ENCODE results near the gene FAM186B.

FAM186B gene

GRCh38 chr12:49646331-49646830 lies 40.9 kb upstream of the FAM186B start:
- no peak overlapping the region for H3K4me3 ChIP-seq (ENCODE audit: low read length in 2 of 2)
- H3K36me3 ChIP-seq (ENCODE audit: control insufficient read depth in 2 of 2, insufficient read depth in 2 of 2, low read length in 2 of 2) = peaks cover 2 to 28% of the 10 kb centered on the region in 2 donors
- no peaks in the 10 kb centered on the region for H3K27me3 ChIP-seq (ENCODE audit: control insufficient read depth in 2 of 2, insufficient read depth in 2 of 2, low read length in 2 of 2)
- H3K4me1 ChIP-seq (ENCODE audit: control insufficient read depth in 2 of 2, insufficient read depth in 2 of 2, low read length in 2 of 2) = peaks cover 3 to 11% of the 10 kb centered on the region in 2 donors
- no peak overlapping the region for H3K9ac ChIP-seq (ENCODE audit: low read depth in 1 of 2, low read length in 2 of 2)
- no peak overlapping the region for H3K27ac ChIP-seq (ENCODE audit: low read depth in 2 of 2, low read length in 2 of 2)
- no peaks in the 10 kb centered on the region for H3K9me3 ChIP-seq (ENCODE audit: control insufficient read depth in 2 of 2, low read length in 2 of 2)

GRCh38 chr12:49645146-49646039 lies 40.0 kb upstream of the FAM186B start:
- H3K36me3 ChIP-seq (ENCODE audit: control insufficient read depth in 2 of 2, insufficient read depth in 2 of 2, low read length in 2 of 2) = peaks cover 2 to 29% of the 10 kb centered on the region in 2 donors
- H3K4me1 ChIP-seq (ENCODE audit: control insufficient read depth in 2 of 2, insufficient read depth in 2 of 2, low read length in 2 of 2) = peaks cover 3 to 11% of the 10 kb centered on the region in 2 donors
- H3K4me3 ChIP-seq (ENCODE audit: low read length in 2 of 2) = no peak overlapping the region
- H3K9me3 ChIP-seq (ENCODE audit: control insufficient read depth in 2 of 2, low read length in 2 of 2) = no peaks in the 10 kb centered on the region
- no peak overlapping the region for H3K27ac ChIP-seq (ENCODE audit: low read depth in 2 of 2, low read length in 2 of 2)
- H3K27me3 ChIP-seq (ENCODE audit: control insufficient read depth in 2 of 2, insufficient read depth in 2 of 2, low read length in 2 of 2) = no peaks in the 10 kb centered on the region
- H3K9ac ChIP-seq (ENCODE audit: low read depth in 1 of 2, low read length in 2 of 2) = no peak overlapping the region

GRCh38 chr12:49644620-49644994 lies 39.2 kb upstream of the FAM186B start:
- Histone ChIP-seq H3K4me1 (ENCODE audit: control insufficient read depth in 2 of 2, insufficient read depth in 2 of 2, low read length in 2 of 2) (peaks cover 3 to 11% of the 10 kb centered on the region in 2 donors), H3K27ac (ENCODE audit: low read depth in 2 of 2, low read length in 2 of 2) (no peak overlapping the region), H3K27me3 (ENCODE audit: control insufficient read depth in 2 of 2, insufficient read depth in 2 of 2, low read length in 2 of 2) (no peaks in the 10 kb centered on the region), H3K9ac (ENCODE audit: low read depth in 1 of 2, low read length in 2 of 2) (no peak overlapping the region), H3K36me3 (ENCODE audit: control insufficient read depth in 2 of 2, insufficient read depth in 2 of 2, low read length in 2 of 2) (peaks cover 2 to 27% of the 10 kb centered on the region in 2 donors), H3K9me3 (ENCODE audit: control insufficient read depth in 2 of 2, low read length in 2 of 2) (no peaks in the 10 kb centered on the region), H3K4me3 (ENCODE audit: low read length in 2 of 2) (no peak overlapping the region)

- H3K4me1 ChIP-seq (ENCODE audit: control insufficient read depth in 2 of 2, insufficient read depth in 2 of 2, low read length in 2 of 2) = peaks cover 3 to 11% of the 10 kb centered on the region in 2 donors
- H3K9me3 ChIP-seq (ENCODE audit: control insufficient read depth in 2 of 2, low read length in 2 of 2) = no peaks in the 10 kb centered on the region
- no peak overlapping the region for H3K4me3 ChIP-seq (ENCODE audit: low read length in 2 of 2)
- no peaks in the 10 kb centered on the region for H3K27me3 ChIP-seq (ENCODE audit: control insufficient read depth in 2 of 2, insufficient read depth in 2 of 2, low read length in 2 of 2)
- H3K36me3 ChIP-seq (ENCODE audit: control insufficient read depth in 2 of 2, insufficient read depth in 2 of 2, low read length in 2 of 2) = peaks cover 2 to 27% of the 10 kb centered on the region in 2 donors
- no peak overlapping the region for H3K9ac ChIP-seq (ENCODE audit: low read depth in 1 of 2, low read length in 2 of 2)
- H3K27ac ChIP-seq (ENCODE audit: low read depth in 2 of 2, low read length in 2 of 2) = no peak overlapping the region
Observed at GRCh38 chr12:49643961-49644619, 38.7 kb upstream of the FAM186B start.

GRCh38 chr12:49643135-49643534 lies 37.7 kb upstream of the FAM186B start:
- H3K4me3 ChIP-seq (ENCODE audit: low read length in 2 of 2) = no peak overlapping the region
- peaks cover 2 to 26% of the 10 kb centered on the region in 2 donors for H3K36me3 ChIP-seq (ENCODE audit: control insufficient read depth in 2 of 2, insufficient read depth in 2 of 2, low read length in 2 of 2)
- no peak overlapping the region for H3K9ac ChIP-seq (ENCODE audit: low read depth in 1 of 2, low read length in 2 of 2)
- no peaks in the 10 kb centered on the region for H3K9me3 ChIP-seq (ENCODE audit: control insufficient read depth in 2 of 2, low read length in 2 of 2)
- H3K27ac ChIP-seq (ENCODE audit: low read depth in 2 of 2, low read length in 2 of 2) = no peak overlapping the region
- peaks cover under 1 to 9% of the 10 kb centered on the region in 2 donors for H3K4me1 ChIP-seq (ENCODE audit: control insufficient read depth in 2 of 2, insufficient read depth in 2 of 2, low read length in 2 of 2)
- no peaks in the 10 kb centered on the region for H3K27me3 ChIP-seq (ENCODE audit: control insufficient read depth in 2 of 2, insufficient read depth in 2 of 2, low read length in 2 of 2)

DNA sequence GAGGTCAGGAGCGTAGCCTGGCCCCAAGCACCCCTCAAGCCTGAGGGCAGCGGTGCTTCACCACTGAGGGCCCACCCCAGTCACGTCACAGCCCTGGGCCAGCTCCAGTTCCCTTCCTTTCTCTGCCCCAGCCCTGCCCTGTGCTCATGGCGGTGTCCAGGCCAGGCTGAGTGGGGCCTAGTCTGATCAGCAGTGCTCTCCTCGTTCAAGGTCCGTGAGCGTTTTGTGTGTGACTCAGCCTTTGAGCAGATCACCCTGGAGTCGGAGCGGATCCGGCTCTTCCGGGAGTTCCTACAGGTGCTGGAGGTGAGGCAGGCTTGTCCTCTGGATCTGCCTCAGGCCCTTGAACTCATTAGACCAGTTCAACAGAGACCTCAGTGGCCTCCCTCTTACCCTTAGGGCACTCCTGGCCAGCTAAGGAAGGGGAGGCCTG lies 36.9 kb upstream of the FAM186B start:
- Histone ChIP-seq H3K4me1 (ENCODE audit: control insufficient read depth in 2 of 2, insufficient read depth in 2 of 2, low read length in 2 of 2) (peaks cover 0 to 9% of the 10 kb centered on the region in 2 donors), H3K9me3 (ENCODE audit: control insufficient read depth in 2 of 2, low read length in 2 of 2) (no peaks in the 10 kb centered on the region), H3K27me3 (ENCODE audit: control insufficient read depth in 2 of 2, insufficient read depth in 2 of 2, low read length in 2 of 2) (no peaks in the 10 kb centered on the region), H3K27ac (ENCODE audit: low read depth in 2 of 2, low read length in 2 of 2) (no peak overlapping the region), H3K36me3 (ENCODE audit: control insufficient read depth in 2 of 2, insufficient read depth in 2 of 2, low read length in 2 of 2) (peaks cover 2 to 24% of the 10 kb centered on the region in 2 donors), H3K9ac (ENCODE audit: low read depth in 1 of 2, low read length in 2 of 2) (no peak overlapping the region), H3K4me3 (ENCODE audit: low read length in 2 of 2) (no peak overlapping the region)

- Histone ChIP-seq H3K36me3 (ENCODE audit: control insufficient read depth in 2 of 2, insufficient read depth in 2 of 2, low read length in 2 of 2) (peaks cover 2 to 24% of the 10 kb centered on the region in 2 donors), H3K9me3 (ENCODE audit: control insufficient read depth in 2 of 2, low read length in 2 of 2) (no peaks in the 10 kb centered on the region), H3K27me3 (ENCODE audit: control insufficient read depth in 2 of 2, insufficient read depth in 2 of 2, low read length in 2 of 2) (no peaks in the 10 kb centered on the region), H3K27ac (ENCODE audit: low read depth in 2 of 2, low read length in 2 of 2) (no peak overlapping the region), H3K4me3 (ENCODE audit: low read length in 2 of 2) (no peak overlapping the region), H3K4me1 (ENCODE audit: control insufficient read depth in 2 of 2, insufficient read depth in 2 of 2, low read length in 2 of 2) (peaks cover 0 to 9% of the 10 kb centered on the region in 2 donors), H3K9ac (ENCODE audit: low read depth in 1 of 2, low read length in 2 of 2) (no peak overlapping the region)
Observed at GRCh38 chr12:49641748-49642369, 36.4 kb upstream of the FAM186B start.

DNA sequence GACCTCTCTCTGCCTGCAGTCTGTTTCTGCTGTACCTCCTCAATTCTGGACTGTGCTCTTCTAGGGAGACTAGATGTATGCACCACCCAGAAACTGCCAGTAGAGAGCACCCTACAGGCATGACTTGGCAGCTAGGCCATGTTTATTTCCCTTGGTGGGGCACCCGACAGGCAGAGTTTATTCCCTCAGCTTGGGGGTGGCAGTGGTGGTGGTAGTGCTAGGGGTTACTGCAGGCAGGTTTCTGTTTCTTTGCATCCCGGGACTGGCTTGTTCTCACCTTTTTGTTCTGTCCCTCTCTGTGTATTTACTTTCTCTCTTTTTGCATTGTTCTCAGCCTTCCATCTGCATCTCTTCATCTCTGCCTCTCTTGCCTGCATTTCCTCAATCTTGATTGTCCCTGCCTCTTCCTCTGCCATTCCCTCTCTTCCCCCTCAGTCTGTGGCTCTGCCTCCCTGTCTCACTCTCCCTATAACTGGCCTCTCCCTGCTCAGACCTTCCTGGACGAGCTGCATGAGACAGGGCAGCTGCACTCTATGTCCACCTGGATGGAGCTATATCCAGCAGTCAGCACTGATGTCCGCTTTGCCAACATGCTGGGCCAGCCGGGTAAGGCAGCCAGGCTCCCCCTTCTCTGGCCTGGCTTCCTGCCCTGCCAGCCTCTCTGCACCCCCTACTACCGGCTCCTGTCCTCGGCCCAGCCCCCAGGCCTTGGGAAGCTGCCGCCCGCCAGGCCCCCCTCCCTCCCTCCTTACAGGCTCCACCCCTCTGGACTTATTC lies 31.7 kb upstream of the FAM186B start:
- no peak overlapping the region for H3K27ac ChIP-seq (ENCODE audit: low read depth in 2 of 2, low read length in 2 of 2)
- H3K27me3 ChIP-seq (ENCODE audit: control insufficient read depth in 2 of 2, insufficient read depth in 2 of 2, low read length in 2 of 2) = no peaks in the 10 kb centered on the region
- no peaks in the 10 kb centered on the region for H3K9me3 ChIP-seq (ENCODE audit: control insufficient read depth in 2 of 2, low read length in 2 of 2)
- peaks cover 0 to 5% of the 10 kb centered on the region in 2 donors for H3K36me3 ChIP-seq (ENCODE audit: control insufficient read depth in 2 of 2, insufficient read depth in 2 of 2, low read length in 2 of 2)
- no peak overlapping the region for H3K4me3 ChIP-seq (ENCODE audit: low read length in 2 of 2)
- no peak overlapping the region for H3K9ac ChIP-seq (ENCODE audit: low read depth in 1 of 2, low read length in 2 of 2)
- peaks cover 0 to 2% of the 10 kb centered on the region in 2 donors for H3K4me1 ChIP-seq (ENCODE audit: control insufficient read depth in 2 of 2, insufficient read depth in 2 of 2, low read length in 2 of 2)

DNA sequence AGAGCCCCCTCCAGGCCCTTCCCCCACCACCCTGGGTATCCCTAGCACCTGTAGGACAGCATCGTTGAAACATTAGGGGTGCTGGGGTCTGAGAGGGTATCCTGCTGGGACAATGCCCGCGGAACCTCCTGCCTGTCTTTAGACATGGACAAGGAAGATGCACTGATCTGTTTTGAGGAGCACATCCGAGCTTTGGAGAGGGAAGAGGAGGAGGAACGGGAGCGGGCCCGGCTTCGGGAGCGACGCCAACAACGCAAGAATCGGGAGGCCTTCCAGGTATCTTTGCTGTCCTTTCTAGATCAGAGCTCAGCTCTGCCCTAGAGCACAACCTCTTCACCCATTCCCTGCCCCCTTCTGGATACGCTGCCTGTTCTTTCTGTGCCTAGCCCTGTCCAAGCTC lies 31.1 kb upstream of the FAM186B start:
- no peaks in the 10 kb centered on the region for H3K27me3 ChIP-seq (ENCODE audit: control insufficient read depth in 2 of 2, insufficient read depth in 2 of 2, low read length in 2 of 2)
- peaks cover 0 to 3% of the 10 kb centered on the region in 2 donors for H3K36me3 ChIP-seq (ENCODE audit: control insufficient read depth in 2 of 2, insufficient read depth in 2 of 2, low read length in 2 of 2)
- H3K27ac ChIP-seq (ENCODE audit: low read depth in 2 of 2, low read length in 2 of 2) = no peak overlapping the region
- no peak overlapping the region for H3K9ac ChIP-seq (ENCODE audit: low read depth in 1 of 2, low read length in 2 of 2)
- no peak overlapping the region for H3K4me3 ChIP-seq (ENCODE audit: low read length in 2 of 2)
- H3K4me1 ChIP-seq (ENCODE audit: control insufficient read depth in 2 of 2, insufficient read depth in 2 of 2, low read length in 2 of 2) = peaks cover 0 to 2% of the 10 kb centered on the region in 2 donors
- H3K9me3 ChIP-seq (ENCODE audit: control insufficient read depth in 2 of 2, low read length in 2 of 2) = no peaks in the 10 kb centered on the region
